Transverse colon (tissue), 4 donors: ENCODE measurements around the gene PNPLA2.

Source experiments
- CTCF ChIP-seq, 5 experiments: fragments of 200-600 bp in 3 of 5; fragments of 450-650 bp in 2 of 5; sonication (generic) in 3 of 5; IDR thresholded peaks; 1 replicate in 2 of 5; 2 replicates in 3 of 5; pipeline ENCODE4 v1.5.1; 2016 to 2017; ENCODE audit warnings: antibody characterized with exemption in 5 of 5, inconsistent platforms in 3 of 5, mild to moderate bottlenecking in 2 of 5, moderate library complexity in 1 of 5
- POLR2AphosphoS5 ChIP-seq, 3 donors: sonication (generic); formaldehyde crosslinking; IDR thresholded peaks; one replicate each; pipeline ENCODE4 v1.6.1; 2016; ENCODE audit warnings: antibody characterized with exemption in 3 of 3

- TF ChIP-seq CTCF (IDR thresholded peaks at IDR 0.05) = no peak
- no peak for TF ChIP-seq POLR2AphosphoS5 (IDR thresholded peaks at IDR 0.05)
Observed at GRCh38 chr11:794013-794765, 24.5 kb upstream of the PNPLA2 start.
